Measurements from ENCODE around the gene ZNF76. TPM values are rescaled to one million over a fixed set of nuclear protein-coding genes. Genes with fewer than 3 reads are reported as not detected.

The ZNF76 gene
- total and polyA plus RNA-seq, 2 of the 13 experiments (the other 11 are each of a cell fraction or from before 2014, with no cell fraction given), result 13.2 to 26.4 TPM

DNA sequence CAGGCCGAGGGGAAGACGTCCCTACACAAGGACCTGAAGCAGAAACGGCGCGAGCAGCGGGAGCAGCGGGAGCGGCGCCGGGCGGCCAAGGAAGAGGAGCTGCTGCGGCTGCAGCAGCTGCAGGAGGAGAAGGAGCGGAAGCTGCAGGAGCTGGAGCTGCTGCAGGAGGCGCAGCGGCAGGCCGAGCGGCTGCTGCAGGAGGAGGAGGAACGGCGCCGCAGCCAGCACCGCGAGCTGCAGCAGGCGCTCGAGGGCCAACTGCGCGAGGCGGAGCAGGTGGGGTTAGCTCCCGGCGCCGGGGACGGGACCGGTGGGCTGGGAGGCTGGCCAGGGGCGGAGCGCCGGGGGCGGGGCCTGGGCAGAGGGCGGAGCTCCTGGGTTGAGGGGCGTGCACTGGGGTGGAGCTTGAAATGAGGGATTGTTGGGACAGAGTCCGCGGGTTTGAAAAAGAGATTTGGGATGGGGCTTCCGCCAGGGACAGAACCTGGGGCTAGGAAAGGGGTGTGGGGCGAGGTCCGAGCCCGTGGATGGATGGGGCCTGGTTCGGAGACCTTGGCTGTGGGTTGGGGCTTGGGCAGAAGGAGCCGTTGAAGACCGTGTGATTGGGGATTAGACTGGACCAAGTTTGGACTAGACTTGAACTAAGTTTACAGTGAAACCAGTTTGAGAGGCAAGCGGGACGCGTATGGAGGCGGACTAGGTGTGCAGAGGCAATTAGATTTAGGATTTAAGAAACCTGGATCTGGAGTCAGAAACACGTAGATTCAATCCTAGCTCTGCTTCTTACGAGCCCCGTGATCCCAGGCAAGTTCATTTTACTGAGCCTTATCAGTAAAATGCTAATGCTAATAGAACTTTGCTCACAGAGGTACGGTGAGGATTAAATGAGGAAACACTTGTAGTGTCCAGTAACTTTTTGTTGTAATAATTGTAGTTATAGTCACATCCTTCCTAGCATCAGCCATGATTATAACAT is 58.9 kb downstream of the ZNF76 start (continued):
- TF ChIP-seq, protein P1, sequence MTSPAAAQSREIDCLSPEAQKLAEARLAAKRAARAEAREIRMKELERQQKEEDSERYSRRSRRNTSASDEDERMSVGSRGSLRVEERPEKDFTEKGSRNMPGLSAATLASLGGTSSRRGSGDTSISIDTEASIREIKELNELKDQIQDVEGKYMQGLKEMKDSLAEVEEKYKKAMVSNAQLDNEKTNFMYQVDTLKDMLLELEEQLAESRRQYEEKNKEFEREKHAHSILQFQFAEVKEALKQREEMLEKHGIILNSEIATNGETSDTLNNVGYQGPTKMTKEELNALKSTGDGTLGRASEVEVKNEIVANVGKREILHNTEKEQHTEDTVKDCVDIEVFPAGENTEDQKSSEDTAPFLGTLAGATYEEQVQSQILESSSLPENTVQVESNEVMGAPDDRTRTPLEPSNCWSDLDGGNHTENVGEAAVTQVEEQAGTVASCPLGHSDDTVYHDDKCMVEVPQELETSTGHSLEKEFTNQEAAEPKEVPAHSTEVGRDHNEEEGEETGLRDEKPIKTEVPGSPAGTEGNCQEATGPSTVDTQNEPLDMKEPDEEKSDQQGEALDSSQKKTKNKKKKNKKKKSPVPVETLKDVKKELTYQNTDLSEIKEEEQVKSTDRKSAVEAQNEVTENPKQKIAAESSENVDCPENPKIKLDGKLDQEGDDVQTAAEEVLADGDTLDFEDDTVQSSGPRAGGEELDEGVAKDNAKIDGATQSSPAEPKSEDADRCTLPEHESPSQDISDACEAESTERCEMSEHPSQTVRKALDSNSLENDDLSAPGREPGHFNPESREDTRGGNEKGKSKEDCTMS (CRISPR knock-in tag; conservative IDR thresholded peaks at IDR 0.05), result no peak
- TF ChIP-seq ZBTB3 (CRISPR knock-in tag; IDR thresholded peaks at IDR 0.05; ENCODE audit: borderline replicate concordance, low read depth), result peak; percentile 87; the same call in 1 of the 2 replicates
- TF ChIP-seq, protein P2, sequence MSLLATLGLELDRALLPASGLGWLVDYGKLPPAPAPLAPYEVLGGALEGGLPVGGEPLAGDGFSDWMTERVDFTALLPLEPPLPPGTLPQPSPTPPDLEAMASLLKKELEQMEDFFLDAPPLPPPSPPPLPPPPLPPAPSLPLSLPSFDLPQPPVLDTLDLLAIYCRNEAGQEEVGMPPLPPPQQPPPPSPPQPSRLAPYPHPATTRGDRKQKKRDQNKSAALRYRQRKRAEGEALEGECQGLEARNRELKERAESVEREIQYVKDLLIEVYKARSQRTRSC (CRISPR knock-in tag; IDR thresholded peaks at IDR 0.05; ENCODE audit: low read depth), result peak; percentile 91; the same call in 1 of the 2 replicates
- no peak for TF ChIP-seq RBM22 (optimal IDR thresholded peaks at IDR 0.05; ENCODE audit: low read length)
- no peak for TF ChIP-seq BORCS8-MEF2B (CRISPR knock-in tag; IDR thresholded peaks at IDR 0.05)
- TF ChIP-seq PLRG1 (conservative IDR thresholded peaks at IDR 0.05), result no peak
- peak; percentile 61; the same call in 1 of the 2 replicates for TF ChIP-seq ZNF563 (CRISPR knock-in tag; IDR thresholded peaks at IDR 0.05)
- TF ChIP-seq ZNF83 (CRISPR knock-in tag; IDR thresholded peaks at IDR 0.05; ENCODE audit: borderline replicate concordance), result no peak
- TF ChIP-seq TEAD2 (CRISPR knock-in tag; IDR thresholded peaks at IDR 0.05), result no peak
- TF ChIP-seq RFXAP (CRISPR knock-in tag; IDR thresholded peaks at IDR 0.05; ENCODE audit: borderline replicate concordance), result peak; percentile 94
- TF ChIP-seq PCBP2 (optimal IDR thresholded peaks at IDR 0.05; ENCODE audit: low read depth, low read length, poor library complexity, severe bottlenecking), result no peak
- TF ChIP-seq, protein P3, sequence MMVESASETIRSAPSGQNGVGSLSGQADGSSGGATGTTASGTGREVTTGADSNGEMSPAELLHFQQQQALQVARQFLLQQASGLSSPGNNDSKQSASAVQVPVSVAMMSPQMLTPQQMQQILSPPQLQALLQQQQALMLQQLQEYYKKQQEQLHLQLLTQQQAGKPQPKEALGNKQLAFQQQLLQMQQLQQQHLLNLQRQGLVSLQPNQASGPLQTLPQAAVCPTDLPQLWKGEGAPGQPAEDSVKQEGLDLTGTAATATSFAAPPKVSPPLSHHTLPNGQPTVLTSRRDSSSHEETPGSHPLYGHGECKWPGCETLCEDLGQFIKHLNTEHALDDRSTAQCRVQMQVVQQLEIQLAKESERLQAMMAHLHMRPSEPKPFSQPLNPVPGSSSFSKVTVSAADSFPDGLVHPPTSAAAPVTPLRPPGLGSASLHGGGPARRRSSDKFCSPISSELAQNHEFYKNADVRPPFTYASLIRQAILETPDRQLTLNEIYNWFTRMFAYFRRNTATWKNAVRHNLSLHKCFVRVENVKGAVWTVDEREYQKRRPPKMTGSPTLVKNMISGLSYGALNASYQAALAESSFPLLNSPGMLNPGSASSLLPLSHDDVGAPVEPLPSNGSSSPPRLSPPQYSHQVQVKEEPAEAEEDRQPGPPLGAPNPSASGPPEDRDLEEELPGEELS (CRISPR knock-in tag; IDR thresholded peaks at IDR 0.05), result peak; percentile 53
- no peak for TF ChIP-seq ZNF24 (IDR thresholded peaks at IDR 0.05)
- TF ChIP-seq RFX1 (IDR thresholded peaks at IDR 0.05), result no peak
- no peak for TF ChIP-seq CBX2 (IDR thresholded peaks at IDR 0.05; ENCODE audit: low read depth, low read length)
- peak; percentile 9; the same call in 1 of the 2 replicates for TF ChIP-seq CBX2 (CRISPR knock-in tag; IDR thresholded peaks at IDR 0.05; ENCODE audit: low read depth)
- TF ChIP-seq NFIB (CRISPR knock-in tag; IDR thresholded peaks at IDR 0.05; ENCODE audit: borderline replicate concordance), result no peak
- TF ChIP-seq ZNF878 (CRISPR knock-in tag; IDR thresholded peaks at IDR 0.05), result 0 out of 2 replicates have a peak, but pooled peaks have one; percentile 51
- TF ChIP-seq U2AF2 (IDR thresholded peaks at IDR 0.05; ENCODE audit: low read depth, low read length), result no peak
- no peak for TF ChIP-seq EHMT2 (IDR thresholded peaks at IDR 0.05; ENCODE audit: borderline replicate concordance, low read depth, low read length)
- no peak for TF ChIP-seq U2AF1 (optimal IDR thresholded peaks at IDR 0.05; ENCODE audit: low read depth, low read length)
- TF ChIP-seq RXRA (CRISPR knock-in tag; IDR thresholded peaks at IDR 0.05), result peak; percentile 64; the same call in 1 of the 2 replicates
- peak; percentile 94; the same call in 1 of the 2 replicates for TF ChIP-seq ZNF546 (CRISPR knock-in tag; conservative IDR thresholded peaks at IDR 0.05)
